Measurements from ENCODE around the gene CACNA2D3.

Gene CACNA2D3

GRCh38 chr3:54905261-54905888 is 783.0 kb downstream of the CACNA2D3 start:
- no peaks in the 10 kb centered on the region for H3K4me1 ChIP-seq (ENCODE audit: control insufficient read depth, insufficient read depth, low read length, unreplicated experiment)
- no peak overlapping the region for H3K4me3 ChIP-seq (ENCODE audit: low read depth, low read length)
- H3K36me3 ChIP-seq (ENCODE audit: insufficient read depth, low read length), result no peaks in the 10 kb centered on the region
- no peak overlapping the region for H2AFZ ChIP-seq (ENCODE audit: low read length, unreplicated experiment)
- no peaks in the 10 kb centered on the region for H3K79me2 ChIP-seq (ENCODE audit: control insufficient read depth, insufficient read depth, low read length, unreplicated experiment)
- 0 out of 2 replicates have a peak, but pooled peaks cover 2% of the 10 kb centered on the region for H3K27me3 ChIP-seq (ENCODE audit: insufficient read depth, low read length)
- H3K27ac ChIP-seq (ENCODE audit: low read depth, low read length), result no peak overlapping the region

GRCh38 chr3:54905920-54906319 is 783.6 kb downstream of the CACNA2D3 start:
- Histone ChIP-seq H3K36me3 (ENCODE audit: insufficient read depth, low read length) (no peaks in the 10 kb centered on the region), H3K79me2 (ENCODE audit: control insufficient read depth, insufficient read depth, low read length, unreplicated experiment) (no peaks in the 10 kb centered on the region), H3K27me3 (ENCODE audit: insufficient read depth, low read length) (0 out of 2 replicates have a peak, but pooled peaks cover 3% of the 10 kb centered on the region), H2AFZ (ENCODE audit: low read length, unreplicated experiment) (no peak overlapping the region), H3K27ac (ENCODE audit: low read depth, low read length) (no peak overlapping the region), H3K4me3 (ENCODE audit: low read depth, low read length) (no peak overlapping the region), H3K4me1 (ENCODE audit: control insufficient read depth, insufficient read depth, low read length, unreplicated experiment) (no peaks in the 10 kb centered on the region)

GRCh38 chr3:54906763-54907162 is 784.4 kb downstream of the CACNA2D3 start:
- H3K4me1 ChIP-seq (ENCODE audit: control insufficient read depth, insufficient read depth, low read length, unreplicated experiment), result no peaks in the 10 kb centered on the region
- no peaks in the 10 kb centered on the region for H3K36me3 ChIP-seq (ENCODE audit: insufficient read depth, low read length)
- no peak overlapping the region for H3K4me3 ChIP-seq (ENCODE audit: low read depth, low read length)

GRCh38 chr3:54909191-54909590 is 786.8 kb downstream of the CACNA2D3 start:
- Histone ChIP-seq H3K79me2 (ENCODE audit: control insufficient read depth, insufficient read depth, low read length, unreplicated experiment) (no peaks in the 10 kb centered on the region), H3K4me3 (ENCODE audit: low read depth, low read length) (no peak overlapping the region), H3K27me3 (ENCODE audit: insufficient read depth, low read length) (0 out of 2 replicates have a peak, but pooled peaks cover 3% of the 10 kb centered on the region), H3K36me3 (ENCODE audit: insufficient read depth, low read length) (no peaks in the 10 kb centered on the region), H3K4me1 (ENCODE audit: control insufficient read depth, insufficient read depth, low read length, unreplicated experiment) (no peaks in the 10 kb centered on the region), H2AFZ (ENCODE audit: low read length, unreplicated experiment) (no peak overlapping the region), H3K27ac (ENCODE audit: low read depth, low read length) (no peak overlapping the region)

More at GRCh38 chr3:54906763-54907162, 784.4 kb downstream of the CACNA2D3 start:
- Histone ChIP-seq H3K27me3 (ENCODE audit: insufficient read depth, low read length) (0 out of 2 replicates have a peak, but pooled peaks cover 3% of the 10 kb centered on the region), H2AFZ (ENCODE audit: low read length, unreplicated experiment) (no peak overlapping the region), H3K27ac (ENCODE audit: low read depth, low read length) (no peak overlapping the region), H3K79me2 (ENCODE audit: control insufficient read depth, insufficient read depth, low read length, unreplicated experiment) (no peaks in the 10 kb centered on the region)

DNA sequence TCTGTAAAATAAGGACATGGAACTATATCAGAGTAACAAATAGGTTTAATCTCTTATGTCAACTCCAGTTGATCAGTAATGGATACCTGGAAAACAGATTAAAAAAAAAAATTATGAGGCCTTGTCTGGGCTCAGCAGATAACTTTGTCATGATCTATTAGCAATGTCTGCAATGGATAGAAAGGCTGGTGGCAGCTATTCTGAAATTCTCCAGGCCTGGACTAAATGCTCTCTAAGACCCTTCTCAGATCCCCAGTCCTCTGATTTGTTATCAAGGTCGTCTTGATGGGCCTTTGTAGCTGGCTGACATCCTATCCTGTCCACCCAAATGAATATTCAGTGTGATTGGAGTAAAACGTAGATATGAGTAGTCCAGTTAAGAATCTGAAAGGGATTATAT is 791.8 kb downstream of the CACNA2D3 start:
- no peak overlapping the region for H3K4me3 ChIP-seq (ENCODE audit: low read depth, low read length)
- H2AFZ ChIP-seq (ENCODE audit: low read length, unreplicated experiment), result no peak overlapping the region
- H3K27ac ChIP-seq (ENCODE audit: low read depth, low read length), result no peak overlapping the region
- H3K4me1 ChIP-seq (ENCODE audit: control insufficient read depth, insufficient read depth, low read length, unreplicated experiment), result no peaks in the 10 kb centered on the region
- no peaks in the 10 kb centered on the region for H3K36me3 ChIP-seq (ENCODE audit: insufficient read depth, low read length)
- H3K79me2 ChIP-seq (ENCODE audit: control insufficient read depth, insufficient read depth, low read length, unreplicated experiment), result no peaks in the 10 kb centered on the region
- 0 out of 2 replicates have a peak, but pooled peaks cover 3% of the 10 kb centered on the region for H3K27me3 ChIP-seq (ENCODE audit: insufficient read depth, low read length)

DNA sequence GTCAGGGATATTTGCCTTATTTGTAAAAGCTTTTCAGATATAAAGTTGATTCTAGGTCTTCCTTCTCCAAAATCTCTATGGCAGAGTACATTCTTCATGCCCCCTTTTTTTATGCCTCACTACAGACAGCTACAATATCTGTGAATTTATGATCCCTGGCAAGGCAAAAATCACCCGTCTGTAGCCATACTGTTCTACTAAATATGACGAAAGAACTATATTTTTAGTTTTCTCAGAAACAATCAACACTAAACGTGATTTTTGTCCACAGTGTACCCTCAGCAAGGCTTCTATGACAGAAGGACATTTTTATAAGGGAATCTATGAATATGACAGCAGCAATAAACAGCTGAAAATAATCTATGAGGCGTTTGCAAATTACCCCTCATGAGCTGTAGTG is 792.8 kb downstream of the CACNA2D3 start:
- Histone ChIP-seq H3K79me2 (ENCODE audit: control insufficient read depth, insufficient read depth, low read length, unreplicated experiment) (no peaks in the 10 kb centered on the region), H2AFZ (ENCODE audit: low read length, unreplicated experiment) (no peak overlapping the region)

DNA sequence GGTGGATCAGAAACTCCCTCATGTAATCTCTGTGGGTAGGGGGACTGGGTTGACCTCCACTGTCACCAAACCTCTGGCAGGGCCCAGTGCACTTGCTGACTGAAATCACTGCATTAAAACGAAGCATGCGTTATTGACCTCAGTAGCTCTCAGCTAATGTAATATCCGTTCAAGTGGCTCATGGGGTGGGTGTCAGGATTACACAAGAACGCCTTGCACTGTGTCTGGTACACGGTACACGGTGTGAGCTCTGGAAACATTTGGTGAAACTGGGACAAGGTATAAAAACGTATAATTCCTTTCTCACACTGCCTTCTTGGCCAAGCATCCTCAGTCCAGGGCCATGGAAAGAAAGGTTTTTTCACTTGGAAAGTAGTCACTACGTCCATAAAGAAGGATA is 793.6 kb downstream of the CACNA2D3 start:
- H3K4me1 ChIP-seq (ENCODE audit: control insufficient read depth, insufficient read depth, low read length, unreplicated experiment), result no peaks in the 10 kb centered on the region
- no peaks in the 10 kb centered on the region for H3K36me3 ChIP-seq (ENCODE audit: insufficient read depth, low read length)
- H2AFZ ChIP-seq (ENCODE audit: low read length, unreplicated experiment), result no peak overlapping the region
- H3K79me2 ChIP-seq (ENCODE audit: control insufficient read depth, insufficient read depth, low read length, unreplicated experiment), result no peaks in the 10 kb centered on the region
- H3K4me3 ChIP-seq (ENCODE audit: low read depth, low read length), result no peak overlapping the region
- no peaks in the 10 kb centered on the region for H3K27me3 ChIP-seq (ENCODE audit: insufficient read depth, low read length)
- no peak overlapping the region for H3K27ac ChIP-seq (ENCODE audit: low read depth, low read length)

More for the DNA sequence above, 792.8 kb downstream of the CACNA2D3 start:
- Histone ChIP-seq H3K27me3 (ENCODE audit: insufficient read depth, low read length) (0 out of 2 replicates have a peak, but pooled peaks cover 3% of the 10 kb centered on the region), H3K27ac (ENCODE audit: low read depth, low read length) (no peak overlapping the region), H3K36me3 (ENCODE audit: insufficient read depth, low read length) (no peaks in the 10 kb centered on the region), H3K4me3 (ENCODE audit: low read depth, low read length) (no peak overlapping the region), H3K4me1 (ENCODE audit: control insufficient read depth, insufficient read depth, low read length, unreplicated experiment) (no peaks in the 10 kb centered on the region)

DNA sequence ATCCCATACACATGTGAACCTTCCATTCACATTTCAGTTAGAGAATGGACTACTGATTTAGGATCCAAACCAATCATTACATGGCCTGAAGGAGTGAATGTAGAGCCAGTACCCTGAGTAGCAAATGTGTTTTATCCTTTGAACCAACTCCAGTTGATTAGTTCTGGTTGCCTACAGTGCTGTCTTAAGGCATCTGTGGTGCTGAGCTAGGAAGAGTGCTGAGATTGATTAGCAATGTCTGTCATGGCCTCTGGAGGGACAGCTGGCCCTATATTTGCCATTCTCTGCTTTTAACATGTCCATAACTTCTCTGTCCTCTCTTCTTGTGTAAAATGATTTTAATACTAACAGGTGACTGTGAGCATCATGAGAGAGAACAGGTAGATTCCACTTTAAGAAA is 794.4 kb downstream of the CACNA2D3 start:
- Histone ChIP-seq H3K27me3 (ENCODE audit: insufficient read depth, low read length) (no peaks in the 10 kb centered on the region), H3K36me3 (ENCODE audit: insufficient read depth, low read length) (no peaks in the 10 kb centered on the region), H3K4me1 (ENCODE audit: control insufficient read depth, insufficient read depth, low read length, unreplicated experiment) (no peaks in the 10 kb centered on the region), H3K79me2 (ENCODE audit: control insufficient read depth, insufficient read depth, low read length, unreplicated experiment) (no peaks in the 10 kb centered on the region), H3K27ac (ENCODE audit: low read depth, low read length) (no peak overlapping the region), H3K4me3 (ENCODE audit: low read depth, low read length) (no peak overlapping the region), H2AFZ (ENCODE audit: low read length, unreplicated experiment) (no peak overlapping the region)

GRCh38 chr3:54917174-54917573 is 794.8 kb downstream of the CACNA2D3 start:
- Histone ChIP-seq H3K4me1 (ENCODE audit: control insufficient read depth, insufficient read depth, low read length, unreplicated experiment) (no peaks in the 10 kb centered on the region), H3K4me3 (ENCODE audit: low read depth, low read length) (no peak overlapping the region), H3K27me3 (ENCODE audit: insufficient read depth, low read length) (no peaks in the 10 kb centered on the region), H3K27ac (ENCODE audit: low read depth, low read length) (no peak overlapping the region), H3K79me2 (ENCODE audit: control insufficient read depth, insufficient read depth, low read length, unreplicated experiment) (no peaks in the 10 kb centered on the region), H2AFZ (ENCODE audit: low read length, unreplicated experiment) (no peak overlapping the region), H3K36me3 (ENCODE audit: insufficient read depth, low read length) (no peaks in the 10 kb centered on the region)

- no peaks in the 10 kb centered on the region for H3K36me3 ChIP-seq (ENCODE audit: insufficient read depth, low read length)
- no peak overlapping the region for H3K27ac ChIP-seq (ENCODE audit: low read depth, low read length)
- no peaks in the 10 kb centered on the region for H3K27me3 ChIP-seq (ENCODE audit: insufficient read depth, low read length)
- no peaks in the 10 kb centered on the region for H3K79me2 ChIP-seq (ENCODE audit: control insufficient read depth, insufficient read depth, low read length, unreplicated experiment)
- no peak overlapping the region for H2AFZ ChIP-seq (ENCODE audit: low read length, unreplicated experiment)
- no peak overlapping the region for H3K4me3 ChIP-seq (ENCODE audit: low read depth, low read length)
- no peaks in the 10 kb centered on the region for H3K4me1 ChIP-seq (ENCODE audit: control insufficient read depth, insufficient read depth, low read length, unreplicated experiment)
Measured at GRCh38 chr3:54917862-54918261, 795.5 kb downstream of the CACNA2D3 start.

GRCh38 chr3:54918516-54918915 is 796.2 kb downstream of the CACNA2D3 start:
- Histone ChIP-seq H3K27ac (ENCODE audit: low read depth, low read length) (no peak overlapping the region), H3K27me3 (ENCODE audit: insufficient read depth, low read length) (no peaks in the 10 kb centered on the region), H3K4me1 (ENCODE audit: control insufficient read depth, insufficient read depth, low read length, unreplicated experiment) (no peaks in the 10 kb centered on the region), H3K36me3 (ENCODE audit: insufficient read depth, low read length) (no peaks in the 10 kb centered on the region), H3K79me2 (ENCODE audit: control insufficient read depth, insufficient read depth, low read length, unreplicated experiment) (no peaks in the 10 kb centered on the region), H3K4me3 (ENCODE audit: low read depth, low read length) (no peak overlapping the region), H2AFZ (ENCODE audit: low read length, unreplicated experiment) (no peak overlapping the region)

Measured in ACC112 (cell line).